Small intestine (tissue), 7 donors: ENCODE results near the gene NRG3. TPM values are rescaled to one million over a fixed set of nuclear protein-coding genes. Genes with fewer than 3 reads are reported as not detected.

ENCODE experiments used
- DNase-seq, 2 donors: peaks; one replicate each; pipeline versions ENCODE4 v3.0.0 to v3.0.0-alpha.2; 2013
- FAIRE-seq: peaks from 2 replicates; lab custom pipeline; 2012; peaks lifted over from hg19 to GRCh38; lab: Jason Lieb, UNC
- H3K27ac ChIP-seq, 3 donors: one replicate each; pipeline ENCODE4 v1.5.1; 2013; ENCODE audit warnings: low read length in 2 of 3, mild to moderate bottlenecking in 2 of 3, control low read depth in 1 of 3, inconsistent platforms in 1 of 3, low read depth in 1 of 3, moderate library complexity in 1 of 3
- H3K27me3 ChIP-seq, 3 donors: one replicate each; pipeline ENCODE4 v1.6.1; 2013; ENCODE audit warnings: low read length in 3 of 3, inconsistent platforms in 1 of 3; ENCODE audit not compliant: control insufficient read depth in 3 of 3, insufficient read depth in 3 of 3
- H3K36me3 ChIP-seq, 3 donors: one replicate each; pipeline ENCODE4 v1.6.1; 2013; ENCODE audit warnings: low read length in 3 of 3, inconsistent platforms in 1 of 3, low read depth in 1 of 3, mild to moderate bottlenecking in 1 of 3, moderate library complexity in 1 of 3; ENCODE audit not compliant: control insufficient read depth in 3 of 3, insufficient read depth in 2 of 3
- H3K4me1 ChIP-seq, 3 donors: one replicate each; pipeline ENCODE4 v1.6.1; 2013; ENCODE audit warnings: low read length in 2 of 3, inconsistent platforms in 1 of 3, low read depth in 1 of 3, mild to moderate bottlenecking in 1 of 3, moderate library complexity in 1 of 3; ENCODE audit not compliant: control insufficient read depth in 3 of 3, insufficient read depth in 2 of 3
- H3K4me3 ChIP-seq, 3 donors: one replicate each; pipeline ENCODE4 v1.5.1; 2013; ENCODE audit warnings: low read length in 3 of 3, control low read depth in 1 of 3, inconsistent platforms in 1 of 3, low read depth in 1 of 3, mild to moderate bottlenecking in 1 of 3, moderate library complexity in 1 of 3
- H3K9me3 ChIP-seq, 2 donors: one replicate each; pipeline ENCODE4 v1.6.1; 2013; ENCODE audit warnings: low read depth in 1 of 2, low read length in 1 of 2; ENCODE audit not compliant: control insufficient read depth in 2 of 2, insufficient read depth in 1 of 2
- WGBS, 3 donors: extraction: QIAGEN DNeasy Blood & Tissue Kit; methylation state at CpG; one replicate each; pipeline ENCODE4 v1.1.7; 2013; 5-methylcytosine and 5-hydroxymethylcytosine counted together
- polyA plus RNA-seq, 4 donors: library from polyadenylated mRNA; stranded (reverse) in 3 of 4; unstranded in 1 of 4; fragments of 200-250 nt in 3 of 4; fragments of 120-200 nt in 1 of 4; gene quantifications; one replicate each; pipeline versions ENCODE4 v1.2.1 to v1.2.3, GENCODE V29; 2013
- donor health status: healthy with polysubstance abuse.
- donor health status: control.
- donor health status: control.
- donor health status: Bipolar disorder and iron deficiency.
- donor health status: healthy.

NRG3 gene
- polyA plus RNA-seq, 4 donors = 0.25 to 0.72 TPM; not detected in 2

DNA sequence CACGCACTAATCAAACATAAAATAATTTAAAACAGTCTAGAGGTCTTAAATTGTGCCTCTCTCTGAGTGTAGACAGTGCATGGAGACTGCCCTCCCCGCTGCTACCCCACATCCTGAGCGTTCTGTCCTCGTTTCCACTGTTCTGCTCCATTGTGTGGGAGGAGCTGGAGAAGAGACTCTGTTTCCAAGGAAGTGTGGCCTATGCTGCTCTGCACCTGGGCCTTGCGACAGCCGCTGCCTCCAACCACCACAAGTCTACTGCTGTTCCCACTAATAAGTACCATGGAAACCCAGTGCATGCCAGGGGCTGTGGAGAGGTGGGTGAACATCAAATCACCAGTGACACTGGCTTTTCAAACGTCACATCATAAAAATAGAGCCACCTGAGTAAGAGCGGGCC is 19.6 kb downstream of the NRG3 start:
- Histone ChIP-seq H3K27ac (no peak overlapping the region), H3K27me3 (no peaks in the 10 kb centered on the region), H3K36me3 (no peaks in the 10 kb centered on the region), H3K4me3 (no peak overlapping the region), H3K4me1 (no peaks in the 10 kb centered on the region), H3K9me3 (no peaks in the 10 kb centered on the region)
- DNase-seq (no peak), FAIRE-seq (no peak)
- WGBS, 3 donors = 75 to 81% (median 80%) methylated on average over 8 of the region's 8 CpGs

DNA sequence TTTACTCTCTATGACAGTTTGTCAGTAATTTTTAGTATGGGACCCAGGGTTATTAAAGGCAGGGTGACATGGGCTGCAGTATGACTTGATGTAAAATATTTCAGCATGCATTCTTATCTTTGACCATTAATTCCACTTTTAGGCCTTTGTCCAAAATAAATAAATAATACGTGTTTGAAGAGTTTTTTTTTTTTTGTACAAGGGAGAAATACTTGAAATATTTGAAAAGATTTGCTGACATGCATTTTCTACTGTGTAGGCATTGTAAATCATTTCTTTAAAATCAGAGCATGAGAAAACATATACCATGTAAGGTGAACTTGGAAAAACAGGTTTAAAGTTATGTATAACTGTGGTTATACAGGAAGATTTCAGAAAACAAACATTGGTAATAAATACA is 23.5 kb downstream of the NRG3 start:
- H3K27me3 ChIP-seq = no peaks in the 10 kb centered on the region
- no peak overlapping the region for H3K27ac ChIP-seq
- DNase-seq (no peak), FAIRE-seq (no peak)
- no peaks in the 10 kb centered on the region for H3K9me3 ChIP-seq
- WGBS, 3 donors = 2 to 31% (median 29%) methylated on average over 1 of the region's 1 CpG
- no peak overlapping the region for H3K4me3 ChIP-seq
- H3K4me1 ChIP-seq = no peaks in the 10 kb centered on the region
- H3K36me3 ChIP-seq = no peaks in the 10 kb centered on the region

DNA sequence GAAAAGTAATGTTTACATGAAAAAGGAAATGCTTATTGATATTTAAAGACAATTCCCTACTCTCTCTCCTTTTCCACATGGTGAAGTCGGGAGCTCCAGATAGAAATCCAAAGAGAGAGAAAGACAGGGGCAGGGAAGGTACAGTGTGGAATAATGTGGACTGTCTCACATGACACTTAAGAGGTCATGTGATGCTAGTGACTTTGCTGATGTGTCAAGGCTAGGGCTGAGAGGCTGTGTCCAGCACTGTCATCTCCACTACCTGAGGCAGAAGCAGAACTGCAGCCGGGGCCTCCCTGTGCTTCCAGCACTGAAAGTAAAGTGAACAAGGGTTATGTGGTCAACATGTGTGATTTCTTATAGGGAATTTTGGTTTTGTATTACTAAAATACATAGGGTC is 26.0 kb downstream of the NRG3 start:
- H3K27me3 ChIP-seq = no peaks in the 10 kb centered on the region

DNA sequence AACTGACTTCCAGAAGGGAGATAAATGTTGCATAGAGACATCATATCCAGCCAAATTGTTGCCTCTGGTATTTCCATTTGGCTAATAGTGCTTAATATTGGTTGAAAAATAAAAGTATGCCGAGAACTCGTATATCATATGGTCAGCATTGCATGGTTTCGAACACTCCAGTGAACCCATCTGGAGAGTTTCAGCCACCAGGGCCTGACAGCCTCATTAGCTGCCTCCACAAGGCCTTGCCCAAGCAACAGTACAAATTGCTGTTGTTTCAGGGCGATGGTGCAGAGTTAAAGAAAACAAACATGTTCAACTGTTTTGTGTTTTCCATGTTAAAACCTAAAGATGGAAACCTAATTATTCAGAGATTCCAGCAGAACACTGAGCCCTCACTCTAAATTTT is 28.5 kb downstream of the NRG3 start:
- FAIRE-seq = no peak
- H3K9me3 ChIP-seq = no peaks in the 10 kb centered on the region

More for the DNA sequence above, 26.0 kb downstream of the NRG3 start:
- 78 to 85% (median 85%) methylated on average over 2 of the region's 2 CpGs for WGBS, 3 donors
- DNase-seq = no peak
- no peaks in the 10 kb centered on the region for H3K9me3 ChIP-seq
- H3K4me1 ChIP-seq = no peaks in the 10 kb centered on the region
- no peak overlapping the region for H3K4me3 ChIP-seq
- H3K27ac ChIP-seq = no peak overlapping the region
- no peak for FAIRE-seq
- H3K36me3 ChIP-seq = no peaks in the 10 kb centered on the region

DNA sequence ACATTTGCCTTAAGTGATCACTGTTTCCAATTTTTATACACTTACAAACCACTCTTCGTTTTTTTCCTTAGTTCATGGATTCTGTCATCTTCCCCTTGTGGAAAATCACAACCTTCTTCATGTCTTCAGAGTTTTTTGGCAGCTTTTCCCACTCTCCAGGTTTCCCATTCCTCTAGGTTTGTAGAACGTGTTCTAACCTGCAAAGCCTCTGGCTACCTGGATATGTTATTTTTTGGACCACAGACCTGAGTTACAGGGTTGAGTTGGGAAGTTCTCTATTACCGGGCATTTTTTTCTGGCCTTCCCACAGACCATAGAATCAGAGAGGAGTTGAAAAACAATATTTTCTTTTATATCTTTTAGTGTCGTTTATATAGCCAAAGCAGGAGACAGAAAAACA is 30.2 kb downstream of the NRG3 start:
- no peak overlapping the region for H3K27ac ChIP-seq
- FAIRE-seq = no peak
- no peak overlapping the region for H3K4me3 ChIP-seq
- 72 to 81% (median 77%) methylated on average over 4 of the region's 4 CpGs for WGBS, 3 donors
- no peaks in the 10 kb centered on the region for H3K9me3 ChIP-seq
- H3K27me3 ChIP-seq = no peaks in the 10 kb centered on the region
- DNase-seq = no peak
- H3K36me3 ChIP-seq = no peaks in the 10 kb centered on the region
- H3K4me1 ChIP-seq = no peaks in the 10 kb centered on the region

More for the DNA sequence above, 28.5 kb downstream of the NRG3 start:
- no peak for DNase-seq
- H3K27me3 ChIP-seq = no peaks in the 10 kb centered on the region
- no peaks in the 10 kb centered on the region for H3K36me3 ChIP-seq
- WGBS, 3 donors = 72 to 80% (median 79%) methylated on average over 4 of the region's 4 CpGs
- no peak overlapping the region for H3K27ac ChIP-seq
- H3K4me3 ChIP-seq = no peak overlapping the region
- no peaks in the 10 kb centered on the region for H3K4me1 ChIP-seq

DNA sequence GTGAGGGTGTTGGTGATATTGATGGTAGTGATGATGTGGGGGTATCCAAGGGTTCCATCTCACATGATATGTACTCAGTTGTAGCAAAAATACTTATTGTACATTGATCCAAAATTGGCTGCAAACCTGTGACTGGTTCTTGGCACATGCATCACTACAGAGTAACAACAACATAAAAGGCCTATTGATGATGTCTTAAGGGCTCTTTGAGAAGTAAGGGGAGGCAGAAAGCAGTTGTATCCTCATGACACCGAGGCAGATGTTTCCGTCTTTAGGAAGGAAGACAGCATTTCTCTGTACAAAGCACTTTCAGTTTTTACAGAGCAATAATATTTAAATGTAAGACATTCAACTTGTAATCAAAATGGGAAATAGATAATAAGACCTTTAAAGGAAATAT is 34.5 kb downstream of the NRG3 start:
- 79 to 89% (median 82%) methylated on average over 2 of the region's 2 CpGs for WGBS, 3 donors

DNA sequence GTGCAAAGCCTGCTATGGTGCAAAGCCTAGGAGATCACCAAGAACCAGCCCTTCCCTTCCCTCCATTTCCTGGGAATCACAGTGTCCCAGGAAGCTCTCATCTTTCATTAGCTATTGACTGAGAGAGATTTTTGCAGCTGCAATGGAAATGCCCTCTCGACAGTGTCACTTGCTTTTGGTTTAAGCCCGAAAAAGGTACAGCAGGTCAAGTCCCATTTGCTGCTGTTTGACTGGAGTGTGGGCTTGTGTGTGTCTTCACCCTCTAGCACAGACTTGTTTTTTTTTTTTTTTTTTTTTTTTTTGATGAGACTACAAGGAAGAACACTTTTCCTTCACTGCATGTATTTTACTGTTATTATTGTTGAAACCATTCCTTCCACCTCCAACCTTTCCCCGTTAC is 36.3 kb downstream of the NRG3 start:
- no peaks in the 10 kb centered on the region for H3K4me1 ChIP-seq
- FAIRE-seq (no peak), DNase-seq (no peak)
- H3K27ac ChIP-seq = no peak overlapping the region
- H3K4me3 ChIP-seq = no peak overlapping the region
- WGBS, 3 donors = 87 to 88% (median 88%) methylated on average over 3 of the region's 3 CpGs
- H3K27me3 ChIP-seq = no peaks in the 10 kb centered on the region
- H3K36me3 ChIP-seq = no peaks in the 10 kb centered on the region
- H3K9me3 ChIP-seq = no peaks in the 10 kb centered on the region

More for the DNA sequence above, 34.5 kb downstream of the NRG3 start:
- no peak for DNase-seq
- H3K36me3 ChIP-seq = no peaks in the 10 kb centered on the region
- no peaks in the 10 kb centered on the region for H3K4me1 ChIP-seq
- no peak overlapping the region for H3K4me3 ChIP-seq
- FAIRE-seq = no peak
- no peak overlapping the region for H3K27ac ChIP-seq
- no peaks in the 10 kb centered on the region for H3K27me3 ChIP-seq
- H3K9me3 ChIP-seq = no peaks in the 10 kb centered on the region

DNA sequence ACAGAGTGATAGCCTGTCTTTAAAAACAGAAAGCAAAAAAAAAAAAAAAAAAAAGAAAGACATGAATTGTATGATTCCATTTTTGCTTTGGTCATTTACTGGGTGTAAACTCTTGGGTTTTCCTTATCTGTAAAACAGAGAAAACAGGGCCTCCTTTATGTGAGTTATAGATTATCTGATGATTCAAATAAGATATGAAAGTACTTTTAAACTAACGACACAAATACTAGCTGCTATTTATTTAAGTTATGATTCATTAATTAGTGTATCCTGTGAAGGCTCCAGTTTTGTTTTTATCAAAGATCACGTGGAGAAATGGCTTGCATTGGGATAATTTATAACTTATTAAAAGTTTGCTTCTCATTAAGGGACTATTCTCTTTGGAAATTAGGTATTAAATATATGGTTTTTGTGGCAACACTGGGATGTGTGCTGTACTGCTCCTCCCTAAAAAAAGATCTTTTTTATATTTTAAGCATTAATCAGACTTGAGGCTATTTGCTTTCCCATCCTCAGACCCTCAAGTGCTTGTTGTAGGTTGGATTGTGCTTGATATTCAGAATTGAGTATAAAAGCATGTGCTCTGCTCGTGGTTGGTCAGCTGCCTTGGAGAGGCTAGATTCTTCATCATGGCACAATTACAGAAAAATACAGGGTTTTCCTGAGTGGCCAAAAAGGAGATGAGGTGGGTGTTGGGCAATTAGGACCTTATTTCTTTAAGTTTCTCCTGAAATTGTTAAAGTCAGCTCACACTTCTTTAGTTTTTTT is 39.9 kb downstream of the NRG3 start:
- Histone ChIP-seq H3K27ac (no peak overlapping the region), H3K4me3 (no peak overlapping the region), H3K9me3 (no peaks in the 10 kb centered on the region), H3K4me1 (no peaks in the 10 kb centered on the region), H3K36me3 (no peaks in the 10 kb centered on the region), H3K27me3 (no peaks in the 10 kb centered on the region)
- 20 to 46% (median 31%) methylated on average over 3 of the region's 3 CpGs for WGBS, 3 donors
- no peak for FAIRE-seq
- no peak for DNase-seq

DNA sequence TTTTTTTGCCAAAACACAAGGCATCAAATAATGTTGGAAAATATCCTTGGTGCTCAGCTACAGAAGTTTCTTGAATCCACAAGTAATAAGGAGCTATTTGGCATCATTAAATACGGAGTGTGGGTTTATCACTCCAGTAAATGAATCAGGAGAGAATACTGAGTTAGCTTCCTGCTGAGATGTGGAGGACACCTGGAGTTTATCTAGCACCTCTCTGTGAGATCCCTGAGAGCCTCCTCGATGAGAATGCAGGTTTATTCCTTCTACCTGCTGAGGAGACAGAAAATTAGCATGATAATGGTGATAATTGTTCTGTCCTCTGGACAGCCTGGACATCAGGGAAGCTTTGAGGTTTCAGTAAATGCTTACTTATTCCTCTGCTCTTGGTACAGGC is 40.5 kb downstream of the NRG3 start:
- no peak for FAIRE-seq

More for the DNA sequence above, 40.5 kb downstream of the NRG3 start:
- WGBS, 3 donors = 12 to 30% (median 14%) methylated on average over 2 of the region's 2 CpGs
- H3K9me3 ChIP-seq = no peaks in the 10 kb centered on the region
- no peaks in the 10 kb centered on the region for H3K27me3 ChIP-seq
- no peak for DNase-seq
- no peaks in the 10 kb centered on the region for H3K4me1 ChIP-seq
- H3K36me3 ChIP-seq = no peaks in the 10 kb centered on the region
- no peak overlapping the region for H3K27ac ChIP-seq
- no peak overlapping the region for H3K4me3 ChIP-seq
